Caco-2 (cell line): ENCODE measurements around the gene THADA. TPM values are rescaled to one million over a fixed set of nuclear protein-coding genes. Genes with fewer than 3 reads are reported as not detected.

ENCODE experiments used
- BruUV-seq: library from RNA; stranded (reverse); fragments of 400-500 nt; replicated peaks from 2 replicates; lab custom pipeline; 2021; lab: Mats Ljungman, UMichigan
- CTCF ChIA-PET: fragments of 300-600 bp; sonication (Branson Sonifier 250); formaldehyde crosslinking; loops from one replicate; lab custom pipeline; 2022; ENCODE audit warnings: antibody characterized with exemption; lab: Charles Lee
- POLR2A ChIA-PET: fragments of 300-600 bp; sonication (Branson Sonifier 250); formaldehyde crosslinking; loops from one replicate; lab custom pipeline; 2022; ENCODE audit warnings: antibody characterized with exemption; lab: Charles Lee
- DNase-seq, 2 experiments: peaks; one replicate each; pipeline versions ENCODE4 v3.0.0 to v3.0.0-alpha.2; 2020 to 2022
- H3K27me3 ChIP-seq: replicated peaks from 2 replicates; pipeline ENCODE4 v1.6.0; 2011; ENCODE audit warnings: low read length; ENCODE audit not compliant: control insufficient read depth, insufficient read depth
- H3K36me3 ChIP-seq: 2 replicates; pipeline ENCODE4 v1.5.1; 2011; ENCODE audit warnings: low read length; ENCODE audit not compliant: control insufficient read depth, insufficient read depth
- H3K4me1 ChIP-seq: fragments of 250-450 bp; sonication (Bioruptor Pico); 2 replicates; pipeline ENCODE4 v1.5.1; 2020; ENCODE audit warnings: mild to moderate bottlenecking
- H3K4me3 ChIP-seq: 2 replicates; pipeline ENCODE4 v1.5.1; 2011; ENCODE audit warnings: low read depth, mild to moderate bottlenecking, control low read depth, low read length
- H3K9me3 ChIP-seq: fragments of 250-450 bp; sonication (Bioruptor Pico); 2 replicates; pipeline ENCODE4 v1.5.1; 2020; ENCODE audit warnings: mild to moderate bottlenecking, moderate library complexity
- H3K27ac Mint-ChIP-seq: one replicate; pipeline ENCODE4 v1.8.0; 2022; ENCODE audit warnings: mixed read lengths; ENCODE audit not compliant: unreplicated experiment
- H3K27me3 Mint-ChIP-seq: one replicate; pipeline ENCODE4 v1.8.0; 2022; ENCODE audit warnings: mixed read lengths; ENCODE audit not compliant: insufficient read depth, unreplicated experiment
- H3K36me3 Mint-ChIP-seq: one replicate; pipeline ENCODE4 v1.8.0; 2022; ENCODE audit warnings: mild to moderate bottlenecking, mixed read lengths; ENCODE audit not compliant: insufficient read depth, unreplicated experiment
- H3K4me1 Mint-ChIP-seq: one replicate; pipeline ENCODE4 v1.8.0; 2022; ENCODE audit warnings: low read depth, mixed read lengths; ENCODE audit not compliant: unreplicated experiment
- H3K4me3 Mint-ChIP-seq: one replicate; pipeline ENCODE4 v1.8.0; 2022; ENCODE audit warnings: mild to moderate bottlenecking, moderate library complexity, mixed read lengths; ENCODE audit not compliant: unreplicated experiment
- H3K9me3 Mint-ChIP-seq: one replicate; pipeline ENCODE4 v1.8.0; 2022; ENCODE audit warnings: mixed read lengths; ENCODE audit not compliant: unreplicated experiment
- intact Hi-C: fragments of 100-400 bp; cut with micrococcal nuclease; formaldehyde crosslinking; loops from one replicate; pipeline ENCODE4 v1.10.0; 2022; ENCODE audit not compliant: unreplicated experiment
- total RNA-seq: library from RNA; stranded (reverse); gene quantifications from 2 replicates; pipeline ENCODE4 v1.2.3, GENCODE V29; 2022
- TF ChIP-seq, protein P1 (sequence below), 2 experiments: fragments of 200-600 bp in 1 of 2; IDR thresholded peaks; 1 replicate in 1 of 2; 2 replicates in 1 of 2; pipeline versions ENCODE4 v1.5.1 to v1.8.0; 2011 to 2022; ENCODE audit warnings: antibody characterized with exemption in 1 of 2, control low read depth in 1 of 2, inconsistent platforms in 1 of 2, low read depth in 1 of 2, low read length in 1 of 2, mild to moderate bottlenecking in 1 of 2, moderate library complexity in 1 of 2; ENCODE audit not compliant: insufficient read depth in 1 of 2, severe bottlenecking in 1 of 2, unreplicated experiment in 1 of 2

Gene THADA
- total RNA-seq, 1 experiment from 2014 or later: 33.8 TPM

DNA sequence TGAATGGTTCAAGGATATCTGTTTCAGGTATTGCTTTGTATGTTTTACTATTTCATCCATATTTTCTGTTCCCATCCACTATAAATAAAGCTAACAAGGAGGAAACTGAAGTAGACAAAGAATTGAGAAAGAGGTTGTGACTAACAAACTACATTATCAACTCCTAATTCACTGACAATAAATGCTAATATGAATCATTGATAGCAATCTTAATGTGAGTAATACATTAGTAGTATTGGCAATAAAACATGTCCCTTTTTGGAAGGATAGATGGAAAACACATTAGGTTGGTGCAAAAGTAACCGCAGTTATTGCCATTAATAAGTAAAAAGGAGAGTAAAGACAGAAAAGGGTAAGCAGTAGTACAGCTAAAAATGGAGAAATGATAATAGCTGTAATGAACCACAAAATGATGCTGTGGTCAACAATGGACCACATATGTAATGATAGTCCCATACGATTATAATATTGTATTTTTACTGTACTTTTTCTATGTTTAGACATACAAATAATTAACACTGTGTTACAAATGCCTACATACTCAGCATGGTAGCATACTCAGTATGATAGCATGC, 104.7 kb downstream of the THADA start:
- no peaks in the 10 kb centered on the region for H3K9me3 Mint-ChIP-seq
- Histone ChIP-seq H3K36me3 (no peaks in the 10 kb centered on the region), H3K4me1 (peaks cover 8% of the 10 kb centered on the region; the same call in 1 of the 2 replicates), H3K9me3 (no peaks in the 10 kb centered on the region), H3K4me3 (no peak overlapping the region), H3K27me3 (no peaks in the 10 kb centered on the region)
- H3K27ac Mint-ChIP-seq: no peak overlapping the region
- no peaks in the 10 kb centered on the region for H3K36me3 Mint-ChIP-seq
- peaks cover 5% of the 10 kb centered on the region for H3K4me1 Mint-ChIP-seq
- intact Hi-C loops: no loop called here
- ChIA-PET CTCF (no interaction called here), POLR2A (no interaction called here)
- TF ChIP-seq, protein P1, sequence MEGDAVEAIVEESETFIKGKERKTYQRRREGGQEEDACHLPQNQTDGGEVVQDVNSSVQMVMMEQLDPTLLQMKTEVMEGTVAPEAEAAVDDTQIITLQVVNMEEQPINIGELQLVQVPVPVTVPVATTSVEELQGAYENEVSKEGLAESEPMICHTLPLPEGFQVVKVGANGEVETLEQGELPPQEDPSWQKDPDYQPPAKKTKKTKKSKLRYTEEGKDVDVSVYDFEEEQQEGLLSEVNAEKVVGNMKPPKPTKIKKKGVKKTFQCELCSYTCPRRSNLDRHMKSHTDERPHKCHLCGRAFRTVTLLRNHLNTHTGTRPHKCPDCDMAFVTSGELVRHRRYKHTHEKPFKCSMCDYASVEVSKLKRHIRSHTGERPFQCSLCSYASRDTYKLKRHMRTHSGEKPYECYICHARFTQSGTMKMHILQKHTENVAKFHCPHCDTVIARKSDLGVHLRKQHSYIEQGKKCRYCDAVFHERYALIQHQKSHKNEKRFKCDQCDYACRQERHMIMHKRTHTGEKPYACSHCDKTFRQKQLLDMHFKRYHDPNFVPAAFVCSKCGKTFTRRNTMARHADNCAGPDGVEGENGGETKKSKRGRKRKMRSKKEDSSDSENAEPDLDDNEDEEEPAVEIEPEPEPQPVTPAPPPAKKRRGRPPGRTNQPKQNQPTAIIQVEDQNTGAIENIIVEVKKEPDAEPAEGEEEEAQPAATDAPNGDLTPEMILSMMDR (IDR thresholded peaks at IDR 0.05; ENCODE audit: insufficient read depth in 1 of 2, low read depth in 1 of 2, low read length in 1 of 2, severe bottlenecking in 1 of 2, unreplicated experiment in 1 of 2): no peak
- DNase-seq: no peak
- H3K4me3 Mint-ChIP-seq: no peak overlapping the region
- BruUV-seq: no TSS peak
- H3K27me3 Mint-ChIP-seq: no peaks in the 10 kb centered on the region

DNA sequence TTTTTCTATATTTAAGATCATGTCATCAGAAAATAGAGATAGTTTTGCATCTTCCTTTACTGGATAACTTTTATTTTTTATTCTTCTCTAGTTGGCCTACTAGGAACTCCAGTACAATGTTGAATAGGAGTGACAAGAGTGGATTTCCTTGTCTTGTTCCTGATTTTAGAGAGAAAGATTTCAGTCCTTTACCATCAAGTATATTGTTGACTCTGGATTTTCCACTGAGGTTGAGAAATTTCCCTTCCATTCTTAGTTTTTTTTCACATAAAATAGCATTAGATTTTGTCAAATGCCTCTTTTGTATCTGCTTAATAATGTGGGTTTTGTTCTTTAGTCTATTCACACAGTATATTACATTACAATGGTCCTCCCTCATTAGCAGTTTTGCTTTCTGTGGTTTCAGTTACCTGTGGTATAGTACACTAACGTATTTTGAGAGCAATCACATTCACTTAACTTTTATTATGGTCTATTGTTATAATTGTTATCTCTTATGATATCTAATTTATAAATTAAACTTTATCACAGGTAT, 105.5 kb downstream of the THADA start:
- H3K9me3 Mint-ChIP-seq: no peaks in the 10 kb centered on the region
- no peak overlapping the region for H3K4me3 Mint-ChIP-seq
- DNase-seq: no peak
- no TSS peak for BruUV-seq
- ChIA-PET CTCF (no interaction called here), POLR2A (no interaction called here)
- no peaks in the 10 kb centered on the region for H3K27me3 Mint-ChIP-seq
- H3K27me3 ChIP-seq: no peaks in the 10 kb centered on the region
- intact Hi-C loops: no loop called here
- no peaks in the 10 kb centered on the region for H3K9me3 ChIP-seq
- H3K4me1 ChIP-seq: no peaks in the 10 kb centered on the region
- no peak overlapping the region for H3K4me3 ChIP-seq
- H3K36me3 ChIP-seq: no peaks in the 10 kb centered on the region
- no peaks in the 10 kb centered on the region for H3K36me3 Mint-ChIP-seq
- TF ChIP-seq, protein P1 (IDR thresholded peaks at IDR 0.05; ENCODE audit: insufficient read depth in 1 of 2, low read depth in 1 of 2, low read length in 1 of 2, severe bottlenecking in 1 of 2, unreplicated experiment in 1 of 2): no peak
- no peak overlapping the region for H3K27ac Mint-ChIP-seq
- peaks cover 6% of the 10 kb centered on the region for H3K4me1 Mint-ChIP-seq

DNA sequence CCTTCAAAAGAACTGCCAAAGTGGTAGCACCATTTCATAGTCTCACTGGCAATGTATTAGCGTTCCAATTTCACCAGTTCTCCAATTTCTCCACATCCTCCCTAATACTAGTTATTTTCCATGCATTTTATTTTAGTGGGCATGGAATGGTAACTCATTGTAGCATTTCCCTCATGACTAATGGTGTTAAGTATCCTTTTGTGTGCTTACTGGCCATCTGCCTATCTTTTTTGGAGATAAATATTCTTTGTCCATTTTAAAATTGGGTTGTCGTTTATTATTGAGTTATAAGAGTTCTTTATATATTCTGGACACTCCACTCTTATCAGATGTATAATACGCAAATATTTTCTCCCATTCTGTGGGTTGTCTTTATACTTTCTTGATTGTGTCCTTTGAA, 107.1 kb downstream of the THADA start:
- TF ChIP-seq, protein P1 (IDR thresholded peaks at IDR 0.05; ENCODE audit: insufficient read depth in 1 of 2, low read depth in 1 of 2, low read length in 1 of 2, severe bottlenecking in 1 of 2, unreplicated experiment in 1 of 2): no peak
- H3K27me3 Mint-ChIP-seq: no peaks in the 10 kb centered on the region
- no peaks in the 10 kb centered on the region for H3K9me3 Mint-ChIP-seq
- H3K4me1 Mint-ChIP-seq: peaks cover 9% of the 10 kb centered on the region
- no peak overlapping the region for H3K4me3 Mint-ChIP-seq
- no TSS peak for BruUV-seq
- ChIA-PET CTCF (no interaction called here), POLR2A (no interaction called here)
- H3K4me3 ChIP-seq: no peak overlapping the region
- H3K36me3 ChIP-seq: no peaks in the 10 kb centered on the region
- no peaks in the 10 kb centered on the region for H3K36me3 Mint-ChIP-seq
- H3K27ac Mint-ChIP-seq: no peak overlapping the region
- intact Hi-C loops: loop anchor here (10.0 kb wide), 1 partner anchor 324 kb away; no protein-coding TSS in a partner anchor
- no peaks in the 10 kb centered on the region for H3K4me1 ChIP-seq
- H3K9me3 ChIP-seq: no peaks in the 10 kb centered on the region
- no peak for DNase-seq
- no peaks in the 10 kb centered on the region for H3K27me3 ChIP-seq
